Smooth muscle cell of the coronary artery (primary cell): ENCODE results near the gene STK40. TPM values are rescaled to one million over a fixed set of nuclear protein-coding genes. Genes with fewer than 3 reads are reported as not detected.

ENCODE experiments used
- total RNA-seq: library from RNA; depleted of rRNA; stranded (reverse); fragments of >200 nt; gene quantifications from 2 replicates; pipeline ENCODE4 v1.2.3, GENCODE V29; 2014; ENCODE audit warnings: low replicate concordance

STK40 gene, protein sequence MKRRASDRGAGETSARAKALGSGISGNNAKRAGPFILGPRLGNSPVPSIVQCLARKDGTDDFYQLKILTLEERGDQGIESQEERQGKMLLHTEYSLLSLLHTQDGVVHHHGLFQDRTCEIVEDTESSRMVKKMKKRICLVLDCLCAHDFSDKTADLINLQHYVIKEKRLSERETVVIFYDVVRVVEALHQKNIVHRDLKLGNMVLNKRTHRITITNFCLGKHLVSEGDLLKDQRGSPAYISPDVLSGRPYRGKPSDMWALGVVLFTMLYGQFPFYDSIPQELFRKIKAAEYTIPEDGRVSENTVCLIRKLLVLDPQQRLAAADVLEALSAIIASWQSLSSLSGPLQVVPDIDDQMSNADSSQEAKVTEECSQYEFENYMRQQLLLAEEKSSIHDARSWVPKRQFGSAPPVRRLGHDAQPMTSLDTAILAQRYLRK
- total RNA-seq = 9.8 and 26.4 TPM in 2 replicates

DNA sequence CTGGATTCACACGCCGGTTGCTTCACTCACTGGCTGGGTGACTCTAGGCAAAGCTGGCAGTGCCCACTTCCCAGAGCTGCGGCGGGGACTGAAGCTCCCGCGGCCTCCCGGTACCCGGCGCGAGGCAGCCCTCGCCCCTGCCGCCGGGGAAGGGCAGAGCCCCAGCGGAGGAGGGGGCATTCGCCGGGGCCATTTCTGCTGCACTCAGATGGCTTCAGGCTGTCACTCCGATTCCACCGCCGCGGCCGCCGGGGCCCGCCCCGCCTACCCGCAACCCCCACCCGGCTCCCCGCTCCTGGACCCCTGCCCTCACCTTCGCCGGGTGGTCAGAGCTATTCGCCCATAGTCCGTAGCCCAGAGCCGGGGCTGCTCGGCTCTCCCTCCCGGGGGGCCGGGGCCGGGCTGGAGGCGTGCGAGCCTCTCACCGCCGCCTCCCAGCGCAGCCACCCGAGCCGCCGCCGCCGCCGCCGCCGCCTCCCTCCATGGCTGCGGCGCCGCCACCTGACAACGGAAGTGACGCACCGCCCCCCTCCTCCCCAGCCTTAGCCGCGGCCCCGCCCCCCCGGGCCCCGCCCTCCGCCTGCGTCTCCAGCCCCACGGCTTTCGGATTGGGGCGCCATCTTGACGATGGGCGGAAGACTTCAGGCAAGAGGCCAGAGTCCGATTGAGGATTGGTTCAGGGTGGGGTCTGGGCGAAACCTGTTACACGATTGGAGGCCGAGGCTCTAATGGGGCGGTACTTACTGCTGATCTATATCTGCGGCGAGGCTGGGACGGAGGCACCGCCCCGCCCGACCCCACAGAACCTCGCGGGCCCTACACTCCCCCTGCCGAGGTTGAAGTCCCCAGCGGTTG lies at the start of gene STK40:
TSS of gene STK40 (minus strand) at position 515 of the 855 bp plus-strand sequence. CDS start 24,592 bp downstream, outside the sequence.

DNA sequence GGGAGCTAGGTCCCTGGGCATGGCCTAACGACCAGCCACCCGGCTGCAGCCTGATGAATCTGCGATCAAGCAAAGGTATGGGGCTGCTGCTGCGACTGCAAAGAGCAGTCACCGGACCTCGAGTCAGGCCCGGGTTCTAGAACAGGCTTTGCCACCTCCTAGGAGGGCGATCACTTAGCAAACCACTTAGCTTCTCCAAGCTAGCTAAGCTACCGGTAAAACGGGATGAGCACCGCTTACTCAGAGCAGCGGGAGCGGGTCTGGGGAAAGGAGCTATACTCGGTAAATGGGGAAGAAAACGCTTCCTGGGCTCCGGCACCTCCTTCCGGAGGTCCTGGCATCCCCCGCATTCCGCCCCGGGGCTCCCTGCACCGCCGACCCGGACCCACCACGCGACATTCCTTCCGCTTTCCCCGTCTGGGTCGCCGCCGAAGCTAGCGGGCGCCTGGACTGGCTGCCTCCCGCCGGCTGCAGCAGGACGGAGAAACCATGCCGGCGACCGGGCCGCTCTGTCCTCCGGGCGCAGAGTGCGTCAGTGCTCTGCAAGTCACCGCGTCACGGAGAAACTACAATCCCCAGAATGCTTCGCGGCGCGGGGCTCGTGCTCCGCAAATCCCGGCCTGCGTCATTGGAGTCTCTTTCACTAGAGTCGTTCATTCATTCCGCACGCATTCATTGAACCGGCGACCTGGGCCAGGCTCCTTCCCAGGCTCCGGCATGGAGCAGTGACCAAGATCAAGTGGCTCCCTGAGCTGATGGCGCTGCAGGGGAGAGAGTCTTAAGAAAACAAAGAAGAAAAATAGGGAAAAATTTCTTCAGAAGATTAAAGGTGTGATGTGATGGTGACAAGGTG lies 11.9 kb upstream of the STK40 start, which contains the start of gene LSM10:
TSS of gene LSM10 (minus strand) at position 531 of the 853 bp plus-strand sequence. CDS start 3,779 bp downstream, outside the sequence.

DNA sequence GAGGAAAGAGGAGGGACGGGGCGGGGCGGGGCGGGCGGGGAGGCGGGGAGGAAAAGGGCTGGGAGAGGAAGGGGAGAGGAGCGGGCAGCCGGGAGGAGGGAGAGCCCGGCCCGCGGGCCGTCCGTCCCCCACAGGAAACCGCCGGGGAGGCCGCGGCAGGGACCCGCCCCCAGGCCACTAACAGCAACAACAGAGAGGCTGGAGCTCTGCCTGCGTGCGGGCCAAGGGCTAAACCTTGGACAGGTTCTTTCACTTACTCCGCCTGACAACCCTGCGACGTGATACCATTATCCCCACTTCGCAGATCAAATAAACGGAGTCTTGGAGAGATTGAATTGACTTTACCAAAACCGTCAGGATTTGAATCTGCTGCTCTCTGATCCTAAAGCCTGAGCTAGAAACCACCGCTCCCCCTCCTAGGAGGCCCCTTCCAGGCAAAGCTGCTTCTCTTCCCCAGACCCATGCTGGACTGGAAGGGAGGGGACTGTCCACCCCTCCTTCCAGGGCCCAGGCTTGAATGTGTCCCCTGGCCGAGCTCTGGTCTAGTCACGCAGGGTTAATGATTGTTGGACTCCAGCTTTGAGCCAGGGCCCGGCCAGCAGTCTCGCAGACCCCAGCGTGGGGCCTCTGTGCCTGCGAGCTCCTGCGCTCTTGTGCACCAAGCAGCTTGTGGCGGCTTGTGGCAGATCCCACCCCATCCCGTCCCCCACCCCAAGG lies 61.9 kb downstream of the STK40 start, which contains the start of gene EVA1B:
TSS of gene EVA1B (minus strand) at position 10 of the 717 bp plus-strand sequence. CDS start 608 bp downstream, outside the sequence.

DNA sequence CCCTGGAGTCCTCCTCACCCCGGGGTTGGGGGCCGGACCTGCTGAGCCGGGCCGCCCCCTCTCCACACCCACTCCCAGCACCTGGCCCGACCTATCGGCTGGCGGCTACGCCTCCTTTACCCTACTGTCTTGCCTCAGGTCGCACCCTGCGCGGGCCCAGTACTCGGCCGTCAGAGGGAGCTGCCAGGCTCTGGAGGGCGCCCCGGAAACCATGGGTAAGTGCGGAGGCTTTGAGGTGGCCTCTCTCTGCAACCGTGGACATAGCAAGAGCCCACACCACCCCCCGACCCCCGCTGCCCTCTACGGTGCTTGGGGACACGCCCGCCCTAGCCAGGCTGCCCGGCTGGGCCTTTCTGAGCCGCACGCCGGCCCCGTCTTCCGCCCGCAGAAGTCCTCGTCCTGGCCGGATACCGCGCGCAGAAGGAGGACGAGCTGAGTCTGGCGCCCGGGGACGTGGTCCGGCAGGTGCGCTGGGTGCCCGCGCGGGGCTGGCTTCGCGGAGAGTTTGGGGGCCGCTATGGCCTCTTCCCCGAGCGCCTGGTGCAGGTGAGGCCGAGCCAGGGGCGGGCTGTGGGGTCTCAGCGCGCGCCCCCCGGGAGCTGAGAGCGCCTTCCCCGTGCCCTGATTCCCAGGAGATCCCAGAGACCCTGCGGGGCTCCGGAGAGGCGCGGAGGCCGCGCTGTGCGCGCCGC lies 79.4 kb downstream of the STK40 start, which contains the start of gene SH3D21:
TSS of gene SH3D21 (plus strand) at position 159 of the 692 bp plus-strand sequence. CDS start at position 212, 53 bp downstream.

Other genes starting within 250 kb of the STK40 start
- 51.1 and 78.5 TPM in 2 replicates for gene TRAPPC3, start 236.4 kb downstream of the STK40 start, total RNA-seq
- 45.4 and 81.4 TPM in 2 replicates for gene MAP7D1, start 229.8 kb downstream of the STK40 start, total RNA-seq
- gene THRAP3, start 161.5 kb downstream of the STK40 start, total RNA-seq = 33.2 and 82.2 TPM in 2 replicates
- gene SH3D21, start 79.6 kb downstream of the STK40 start, total RNA-seq = 2.7 and 3.2 TPM in 2 replicates
- gene EVA1B, start 62.3 kb downstream of the STK40 start, total RNA-seq = 58.5 and 143 TPM in 2 replicates
- 10.5 and 12.5 TPM in 2 replicates for gene LSM10, start 12.0 kb upstream of the STK40 start, total RNA-seq
- 9.0 and 10.5 TPM in 2 replicates for gene OSCP1, start 64.5 kb upstream of the STK40 start, total RNA-seq
- 15.7 and 61.9 TPM in 2 replicates for gene MRPS15, start 78.5 kb upstream of the STK40 start, total RNA-seq
- not detected in 2 replicates for gene CSF3R, start 97.0 kb upstream of the STK40 start, total RNA-seq